Nephron (organoid): ENCODE measurements around the gene FLRT1.
A peak's percentile ranks its signal among the peaks of the same experiment; 100 is the strongest.

Source experiments
- H3K27ac Mint-ChIP-seq, 3 experiments: 2 replicates each; pipeline ENCODE4 v1.8.0; 2020; ENCODE audit warnings: mixed read lengths in 3 of 3, mild to moderate bottlenecking in 2 of 3, moderate library complexity in 1 of 3
- H3K27me3 Mint-ChIP-seq: 2 replicates; pipeline ENCODE4 v1.8.0; 2021; ENCODE audit warnings: low read depth, mild to moderate bottlenecking, moderate library complexity, mixed read lengths
- H3K36me3 Mint-ChIP-seq: 2 replicates; pipeline ENCODE4 v1.8.0; 2020; ENCODE audit warnings: low read depth, mixed read lengths
- H3K4me1 Mint-ChIP-seq: 2 replicates; pipeline ENCODE4 v1.8.0; 2020; ENCODE audit warnings: mixed read lengths
- H3K4me3 Mint-ChIP-seq, 3 experiments: 2 replicates each; pipeline ENCODE4 v1.8.0; 2020; ENCODE audit warnings: mild to moderate bottlenecking in 3 of 3, mixed read lengths in 3 of 3, moderate library complexity in 2 of 3
- H3K9me3 Mint-ChIP-seq: 2 replicates; pipeline ENCODE4 v1.8.0; 2020; ENCODE audit warnings: mixed read lengths
- CTCF ChIP-seq, 3 experiments: fragments of 200-600 bp; sonication (generic); IDR thresholded peaks; one replicate each; pipeline ENCODE4 v1.5.0; 2021; ENCODE audit warnings: antibody characterized with exemption in 3 of 3; ENCODE audit not compliant: unreplicated experiment in 3 of 3

FLRT1 gene

DNA sequence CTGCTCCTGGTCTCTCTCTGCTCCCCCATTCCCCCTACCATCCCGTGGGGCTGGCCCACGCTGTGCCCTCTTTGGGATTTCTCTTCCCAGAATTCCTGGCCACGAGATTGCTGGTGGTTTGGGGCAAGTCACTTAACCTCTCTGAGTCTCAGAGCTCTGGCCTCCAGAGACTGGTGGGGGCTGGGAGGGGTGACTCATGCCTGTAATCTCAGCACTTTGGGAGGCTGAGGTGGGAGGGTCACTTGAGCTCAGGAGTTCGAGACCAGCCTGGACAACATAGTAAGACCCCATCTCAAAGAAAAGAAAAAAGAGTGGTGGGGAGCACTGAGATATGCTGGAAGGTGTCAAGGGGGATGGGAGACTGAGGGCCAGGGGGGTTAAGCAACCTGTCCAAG lies 31.1 kb upstream of the FLRT1 start:
- no peak for TF ChIP-seq CTCF (IDR thresholded peaks at IDR 0.05; ENCODE audit: unreplicated experiment in 3 of 3)
- peaks cover 56% of the 10 kb centered on the region for H3K4me1 Mint-ChIP-seq
- no peak overlapping the region for H3K4me3 Mint-ChIP-seq
- H3K27ac Mint-ChIP-seq = no peak overlapping the region
- H3K36me3 Mint-ChIP-seq = no peaks in the 10 kb centered on the region
- peaks cover 31% of the 10 kb centered on the region for H3K27me3 Mint-ChIP-seq
- H3K9me3 Mint-ChIP-seq = no peaks in the 10 kb centered on the region

GRCh38 chr11:64005691-64006090 lies 30.0 kb upstream of the FLRT1 start:
- H3K9me3 Mint-ChIP-seq = no peaks in the 10 kb centered on the region
- H3K4me1 Mint-ChIP-seq = peaks cover 56% of the 10 kb centered on the region

DNA sequence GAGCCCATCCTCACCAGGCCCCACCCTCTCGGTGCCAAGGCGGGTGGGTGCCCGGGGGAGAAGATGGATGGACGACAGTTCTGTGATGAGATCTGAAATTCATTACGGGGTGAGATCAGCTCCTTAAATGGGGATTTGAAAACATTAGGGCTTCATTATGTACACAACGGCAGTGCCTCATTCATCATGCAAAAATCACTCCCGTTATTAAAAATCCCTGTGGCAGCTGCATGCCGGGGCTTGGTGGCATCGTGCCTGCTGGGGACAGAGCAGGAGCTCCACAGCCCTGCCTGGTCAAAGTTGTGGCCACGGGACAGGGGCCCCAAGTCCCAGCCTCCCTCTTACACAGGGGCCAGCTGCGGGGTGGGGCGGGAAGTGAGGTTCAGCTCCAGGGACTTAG lies 29.3 kb upstream of the FLRT1 start:
- Mint-ChIP-seq H3K4me1 (peaks cover 53% of the 10 kb centered on the region), H3K27ac (no peak overlapping the region), H3K9me3 (no peaks in the 10 kb centered on the region), H3K4me3 (no peak overlapping the region), H3K27me3 (peaks cover 40% of the 10 kb centered on the region), H3K36me3 (no peaks in the 10 kb centered on the region)
- no peak for TF ChIP-seq CTCF (IDR thresholded peaks at IDR 0.05; ENCODE audit: unreplicated experiment in 3 of 3)

More at GRCh38 chr11:64005691-64006090, 30.0 kb upstream of the FLRT1 start:
- peaks cover 33% of the 10 kb centered on the region for H3K27me3 Mint-ChIP-seq
- no peak overlapping the region for H3K4me3 Mint-ChIP-seq
- H3K36me3 Mint-ChIP-seq = no peaks in the 10 kb centered on the region
- TF ChIP-seq CTCF (IDR thresholded peaks at IDR 0.05; ENCODE audit: unreplicated experiment in 3 of 3) = no peak
- H3K27ac Mint-ChIP-seq = no peak overlapping the region

- H3K27ac Mint-ChIP-seq = peak overlapping the region in 1 of 3 experiments; percentile 33
- H3K27me3 Mint-ChIP-seq = peaks cover 45% of the 10 kb centered on the region
- H3K4me3 Mint-ChIP-seq = peak overlapping the region; percentile 67 to 77 (median 72)
- no peak for TF ChIP-seq CTCF (IDR thresholded peaks at IDR 0.05; ENCODE audit: unreplicated experiment in 3 of 3)
- peaks cover 45% of the 10 kb centered on the region for H3K4me1 Mint-ChIP-seq
- H3K9me3 Mint-ChIP-seq = no peaks in the 10 kb centered on the region
- H3K36me3 Mint-ChIP-seq = no peaks in the 10 kb centered on the region
Measured at GRCh38 chr11:64007160-64007628, 28.5 kb upstream of the FLRT1 start.

DNA sequence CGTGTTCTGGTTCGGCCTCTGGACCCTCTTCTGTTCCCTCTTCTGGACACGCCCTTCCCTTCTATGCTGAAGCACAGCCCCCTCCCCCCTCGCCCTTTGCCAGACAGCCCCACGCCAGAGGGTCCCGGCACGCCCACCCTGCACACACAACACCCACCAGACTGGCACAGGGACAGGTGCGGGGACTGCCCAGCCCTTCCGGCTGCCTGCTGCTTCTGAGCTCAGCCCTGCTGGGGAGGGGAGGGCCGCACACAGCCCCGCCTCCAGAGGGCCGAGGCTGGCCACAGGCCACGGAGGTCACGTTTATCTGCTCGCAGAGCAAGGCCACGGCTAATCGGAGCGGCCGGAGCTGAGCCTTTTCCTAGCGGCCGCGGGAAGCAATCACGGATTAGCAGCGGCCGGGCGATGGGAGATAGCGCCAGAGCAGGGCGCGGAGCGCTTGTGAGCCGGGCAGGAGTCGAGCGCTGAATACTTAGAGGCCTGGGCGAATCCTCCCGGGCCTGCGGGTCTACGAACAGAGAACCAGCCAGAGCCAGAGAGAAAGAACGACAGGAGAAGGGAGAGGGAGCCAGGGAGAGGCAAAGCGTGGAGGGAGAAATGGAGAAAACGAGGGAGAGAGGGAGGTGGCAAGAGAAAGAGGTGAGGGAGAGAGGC lies 28.0 kb upstream of the FLRT1 start:
- Mint-ChIP-seq H3K9me3 (no peaks in the 10 kb centered on the region), H3K4me3 (peak overlapping the region; percentile 5 to 77 (median 66)), H3K36me3 (no peaks in the 10 kb centered on the region), H3K27ac (peak overlapping the region in 2 of 3 experiments; percentile 44 to 72), H3K27me3 (peaks cover 45% of the 10 kb centered on the region), H3K4me1 (peaks cover 42% of the 10 kb centered on the region)
- peak; percentile 40 to 46 (median 40) for TF ChIP-seq CTCF (IDR thresholded peaks at IDR 0.05; ENCODE audit: unreplicated experiment in 3 of 3)
